Skin epidermis (tissue), 12 donors: Measurements from ENCODE around the gene DDX52.
"Not testable (repeated sequence)": the region's sequence is repeated elsewhere in the genome, so short reads cannot be mapped to it uniquely, and the experiment has no call there.

Experiments used
- H3K27ac ChIP-seq, 21 experiments: fragments of 200-600 bp; sonication (generic) in 11 of 21; one replicate each; pipeline ENCODE4 v1.5.0; 2020; ENCODE audit warnings: mild to moderate bottlenecking in 3 of 21, inconsistent platforms in 2 of 21, moderate library complexity in 2 of 21
- H3K4me3 ChIP-seq, 7 experiments: fragments of 200-600 bp; sonication (generic) in 2 of 7; one replicate each; pipeline ENCODE4 v1.5.0; 2020; ENCODE audit warnings: inconsistent platforms in 2 of 7, mild to moderate bottlenecking in 2 of 7, moderate library complexity in 1 of 7

DDX52 gene

GRCh38 chr17:37643118-37643766 is at the start of gene DDX52:
DDX52 (minus strand) TSS chr17:37643446; CDS start chr17:37643420, 26 bp downstream.
- Histone ChIP-seq H3K27ac (peak within 1 kb of the TSS; percentile 20 to 96 (median 86)), H3K4me3 (peak within 1 kb of the TSS; percentile 39 to 78 (median 64))

GRCh38 chr17:37691807-37692206 is 48.6 kb upstream of the DDX52 start:
- no peak overlapping the region for H3K27ac ChIP-seq
- no peak overlapping the region for H3K4me3 ChIP-seq

- Histone ChIP-seq H3K27ac (no peak overlapping the region), H3K4me3 (no peak overlapping the region)
Observed at GRCh38 chr17:37689317-37689716, 46.1 kb upstream of the DDX52 start.

GRCh38 chr17:37683454-37683984 is 40.3 kb upstream of the DDX52 start:
- Histone ChIP-seq H3K27ac (no peak overlapping the region), H3K4me3 (no peak overlapping the region)

- H3K4me3 ChIP-seq: no peak overlapping the region
- no peak overlapping the region for H3K27ac ChIP-seq
Observed at GRCh38 chr17:37682007-37682406, 38.8 kb upstream of the DDX52 start.

- H3K27ac ChIP-seq, H3K4me3 ChIP-seq: not testable (repeated sequence)
Observed at GRCh38 chr17:37679995-37680394, 36.7 kb upstream of the DDX52 start.

- Histone ChIP-seq H3K27ac (no peak overlapping the region), H3K4me3 (no peak overlapping the region)
Observed at GRCh38 chr17:37678036-37678435, 34.8 kb upstream of the DDX52 start.

- Histone ChIP-seq H3K4me3 (no peak overlapping the region), H3K27ac (no peak overlapping the region)
Observed at GRCh38 chr17:37677021-37677420, 33.8 kb upstream of the DDX52 start.

GRCh38 chr17:37676115-37676925 is 33.1 kb upstream of the DDX52 start:
- H3K4me3 ChIP-seq: no peak overlapping the region
- no peak overlapping the region for H3K27ac ChIP-seq

GRCh38 chr17:37674511-37674910 is 31.3 kb upstream of the DDX52 start:
- Histone ChIP-seq H3K4me3 (no peak overlapping the region), H3K27ac (no peak overlapping the region)

GRCh38 chr17:37673386-37673785 is 30.1 kb upstream of the DDX52 start:
- H3K27ac ChIP-seq: no peak overlapping the region
- H3K4me3 ChIP-seq: no peak overlapping the region

- H3K27ac ChIP-seq: no peak overlapping the region
- no peak overlapping the region for H3K4me3 ChIP-seq
Observed at GRCh38 chr17:37672548-37673078, 29.4 kb upstream of the DDX52 start.

GRCh38 chr17:37671824-37672547 is 28.7 kb upstream of the DDX52 start:
- Histone ChIP-seq H3K27ac (no peak overlapping the region), H3K4me3 (no peak overlapping the region)

GRCh38 chr17:37671028-37671823 is 28.0 kb upstream of the DDX52 start:
- no peak overlapping the region for H3K27ac ChIP-seq

GRCh38 chr17:37667039-37667438 is 23.8 kb upstream of the DDX52 start:
- no peak overlapping the region for H3K4me3 ChIP-seq
- H3K27ac ChIP-seq: no peak overlapping the region

More at GRCh38 chr17:37671028-37671823, 28.0 kb upstream of the DDX52 start:
- H3K4me3 ChIP-seq: no peak overlapping the region

- Histone ChIP-seq H3K27ac (no peak overlapping the region), H3K4me3 (no peak overlapping the region)
Observed at GRCh38 chr17:37664214-37664613, 21.0 kb upstream of the DDX52 start.

- no peak overlapping the region for H3K27ac ChIP-seq
- no peak overlapping the region for H3K4me3 ChIP-seq
Observed at GRCh38 chr17:37662353-37662752, 19.1 kb upstream of the DDX52 start.

GRCh38 chr17:37661400-37662014 is 18.3 kb upstream of the DDX52 start:
- H3K27ac ChIP-seq: no peak overlapping the region
- H3K4me3 ChIP-seq: no peak overlapping the region

GRCh38 chr17:37659925-37660324 is 16.7 kb upstream of the DDX52 start:
- Histone ChIP-seq H3K4me3 (no peak overlapping the region), H3K27ac (no peak overlapping the region)
